Measurements from ENCODE around the gene VWA5A. TPM values are rescaled to one million over a fixed set of nuclear protein-coding genes. Genes with fewer than 3 reads are reported as not detected.

Gene VWA5A
- polyA plus RNA-seq, 1 donor from 2014 or later = 82.2 TPM

DNA sequence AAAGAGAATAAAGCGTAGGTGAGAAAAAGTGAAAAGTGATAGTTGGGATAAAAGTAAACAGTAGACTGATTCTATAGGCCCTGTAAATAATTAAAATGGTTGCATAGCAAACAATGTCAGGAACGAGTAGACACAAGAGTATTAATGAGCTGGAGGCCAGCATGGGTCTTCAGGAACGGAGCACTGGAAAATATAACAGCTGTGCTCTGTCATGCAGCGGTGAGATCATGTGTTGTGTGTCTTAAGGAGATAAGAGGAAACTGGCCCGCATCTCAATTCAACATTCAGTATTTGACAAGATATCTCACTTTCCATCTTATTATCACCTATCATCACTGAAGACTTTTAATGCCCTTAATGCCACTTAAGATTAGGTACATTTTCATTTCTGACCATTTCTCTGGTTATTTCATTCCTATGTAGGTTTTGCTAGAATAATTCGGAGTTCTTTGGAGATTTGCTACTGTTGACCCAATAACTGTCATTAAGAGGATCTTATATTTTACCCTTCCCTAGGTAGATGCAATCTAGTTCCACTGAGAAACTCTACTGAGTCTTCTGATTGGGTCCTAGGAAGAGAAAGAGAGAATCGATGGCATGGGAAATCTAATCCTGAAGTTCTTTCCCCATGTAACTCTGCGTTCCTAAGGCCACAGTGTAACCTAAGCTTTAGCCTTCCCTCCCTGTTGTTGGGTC is 35.5 kb upstream of the VWA5A start:
- Histone ChIP-seq H3K9ac (ENCODE audit: low read length) (no peak overlapping the region), H3K27ac (ENCODE audit: low read length) (no peak overlapping the region), H3K79me2 (replicated peaks; ENCODE audit: insufficient read depth, low read length) (no peaks in the 10 kb centered on the region), H2AFZ (ENCODE audit: low read depth, low read length) (no peak overlapping the region), H3K27me3 (ENCODE audit: insufficient read depth, low read depth, low read length) (no peaks in the 10 kb centered on the region), H3K9me2 (ENCODE audit: insufficient read depth, low read length) (no peaks in the 10 kb centered on the region), H4K20me1 (ENCODE audit: insufficient read depth) (no peaks in the 10 kb centered on the region), H3K36me3 (ENCODE audit: insufficient read depth, low read length) (no peaks in the 10 kb centered on the region), H3K4me2 (ENCODE audit: low read length) (no peak overlapping the region), H3K9me3 (ENCODE audit: low read length) (no peaks in the 10 kb centered on the region), H3K4me3 (ENCODE audit: low read length) (no peak overlapping the region), H3F3A (ENCODE audit: insufficient read depth, low read length, poor library complexity, severe bottlenecking) (no peaks in the 10 kb centered on the region)
- TF ChIP-seq, protein P1, sequence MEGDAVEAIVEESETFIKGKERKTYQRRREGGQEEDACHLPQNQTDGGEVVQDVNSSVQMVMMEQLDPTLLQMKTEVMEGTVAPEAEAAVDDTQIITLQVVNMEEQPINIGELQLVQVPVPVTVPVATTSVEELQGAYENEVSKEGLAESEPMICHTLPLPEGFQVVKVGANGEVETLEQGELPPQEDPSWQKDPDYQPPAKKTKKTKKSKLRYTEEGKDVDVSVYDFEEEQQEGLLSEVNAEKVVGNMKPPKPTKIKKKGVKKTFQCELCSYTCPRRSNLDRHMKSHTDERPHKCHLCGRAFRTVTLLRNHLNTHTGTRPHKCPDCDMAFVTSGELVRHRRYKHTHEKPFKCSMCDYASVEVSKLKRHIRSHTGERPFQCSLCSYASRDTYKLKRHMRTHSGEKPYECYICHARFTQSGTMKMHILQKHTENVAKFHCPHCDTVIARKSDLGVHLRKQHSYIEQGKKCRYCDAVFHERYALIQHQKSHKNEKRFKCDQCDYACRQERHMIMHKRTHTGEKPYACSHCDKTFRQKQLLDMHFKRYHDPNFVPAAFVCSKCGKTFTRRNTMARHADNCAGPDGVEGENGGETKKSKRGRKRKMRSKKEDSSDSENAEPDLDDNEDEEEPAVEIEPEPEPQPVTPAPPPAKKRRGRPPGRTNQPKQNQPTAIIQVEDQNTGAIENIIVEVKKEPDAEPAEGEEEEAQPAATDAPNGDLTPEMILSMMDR (IDR thresholded peaks at IDR 0.05; ENCODE audit: poor library complexity, severe bottlenecking) = no peak
- TF ChIP-seq EP300 (conservative IDR thresholded peaks at IDR 0.05; ENCODE audit: poor library complexity, severe bottlenecking) (no peak), POLR2AphosphoS5 (IDR thresholded peaks at IDR 0.05) (no peak), TAF1 (IDR thresholded peaks at IDR 0.05; ENCODE audit: low read depth) (no peak), MXI1 (conservative IDR thresholded peaks at IDR 0.05; ENCODE audit: poor library complexity, severe bottlenecking) (no peak), RAD21 (conservative IDR thresholded peaks at IDR 0.05) (no peak), EZH2 (IDR thresholded peaks at IDR 0.05; ENCODE audit: borderline replicate concordance, insufficient read depth, low read length, poor library complexity, severe bottlenecking) (no peak), SMC3 (conservative IDR thresholded peaks at IDR 0.05; ENCODE audit: poor library complexity) (no peak)
- TF ChIP-seq, protein P2, sequence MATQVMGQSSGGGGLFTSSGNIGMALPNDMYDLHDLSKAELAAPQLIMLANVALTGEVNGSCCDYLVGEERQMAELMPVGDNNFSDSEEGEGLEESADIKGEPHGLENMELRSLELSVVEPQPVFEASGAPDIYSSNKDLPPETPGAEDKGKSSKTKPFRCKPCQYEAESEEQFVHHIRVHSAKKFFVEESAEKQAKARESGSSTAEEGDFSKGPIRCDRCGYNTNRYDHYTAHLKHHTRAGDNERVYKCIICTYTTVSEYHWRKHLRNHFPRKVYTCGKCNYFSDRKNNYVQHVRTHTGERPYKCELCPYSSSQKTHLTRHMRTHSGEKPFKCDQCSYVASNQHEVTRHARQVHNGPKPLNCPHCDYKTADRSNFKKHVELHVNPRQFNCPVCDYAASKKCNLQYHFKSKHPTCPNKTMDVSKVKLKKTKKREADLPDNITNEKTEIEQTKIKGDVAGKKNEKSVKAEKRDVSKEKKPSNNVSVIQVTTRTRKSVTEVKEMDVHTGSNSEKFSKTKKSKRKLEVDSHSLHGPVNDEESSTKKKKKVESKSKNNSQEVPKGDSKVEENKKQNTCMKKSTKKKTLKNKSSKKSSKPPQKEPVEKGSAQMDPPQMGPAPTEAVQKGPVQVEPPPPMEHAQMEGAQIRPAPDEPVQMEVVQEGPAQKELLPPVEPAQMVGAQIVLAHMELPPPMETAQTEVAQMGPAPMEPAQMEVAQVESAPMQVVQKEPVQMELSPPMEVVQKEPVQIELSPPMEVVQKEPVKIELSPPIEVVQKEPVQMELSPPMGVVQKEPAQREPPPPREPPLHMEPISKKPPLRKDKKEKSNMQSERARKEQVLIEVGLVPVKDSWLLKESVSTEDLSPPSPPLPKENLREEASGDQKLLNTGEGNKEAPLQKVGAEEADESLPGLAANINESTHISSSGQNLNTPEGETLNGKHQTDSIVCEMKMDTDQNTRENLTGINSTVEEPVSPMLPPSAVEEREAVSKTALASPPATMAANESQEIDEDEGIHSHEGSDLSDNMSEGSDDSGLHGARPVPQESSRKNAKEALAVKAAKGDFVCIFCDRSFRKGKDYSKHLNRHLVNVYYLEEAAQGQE (IDR thresholded peaks at IDR 0.05; ENCODE audit: borderline replicate concordance) = no peak

DNA sequence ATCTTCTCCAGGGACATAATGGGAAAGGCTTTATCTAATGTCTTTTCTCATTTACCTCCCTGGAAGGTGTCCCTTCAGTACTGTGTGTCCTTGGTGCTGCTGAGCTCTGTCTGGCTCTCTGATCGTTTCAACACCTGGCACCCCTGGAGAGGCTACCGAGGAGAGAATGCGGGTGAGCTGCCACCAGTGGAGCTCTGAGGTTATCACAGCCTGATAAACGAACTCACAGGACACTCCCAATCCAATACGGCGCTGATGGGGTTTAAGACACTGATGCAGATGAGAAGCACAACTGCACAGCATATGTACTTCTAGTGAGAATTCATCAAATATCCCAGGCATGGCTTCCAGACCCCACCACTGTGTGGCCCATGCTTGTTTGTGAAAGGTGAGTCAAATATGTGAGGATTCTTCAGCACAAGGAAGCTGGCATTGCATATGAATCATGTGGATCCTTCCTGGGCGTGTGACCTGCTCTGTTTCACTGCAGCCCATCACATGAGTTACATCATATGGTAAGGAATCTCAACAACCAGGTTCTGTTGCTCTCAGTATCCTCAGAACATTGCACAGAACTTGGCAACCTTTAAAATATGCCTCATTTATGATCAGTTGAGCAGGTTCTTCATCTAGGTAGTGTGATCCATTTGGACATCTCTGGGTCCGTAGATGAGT is 34.8 kb upstream of the VWA5A start:
- TF ChIP-seq EP300 (conservative IDR thresholded peaks at IDR 0.05; ENCODE audit: poor library complexity, severe bottlenecking) (no peak), EZH2 (IDR thresholded peaks at IDR 0.05; ENCODE audit: borderline replicate concordance, insufficient read depth, low read length, poor library complexity, severe bottlenecking) (no peak), MXI1 (conservative IDR thresholded peaks at IDR 0.05; ENCODE audit: poor library complexity, severe bottlenecking) (no peak), SMC3 (conservative IDR thresholded peaks at IDR 0.05; ENCODE audit: poor library complexity) (no peak), RAD21 (conservative IDR thresholded peaks at IDR 0.05) (no peak), TAF1 (IDR thresholded peaks at IDR 0.05; ENCODE audit: low read depth) (no peak), POLR2AphosphoS5 (IDR thresholded peaks at IDR 0.05) (no peak)
- TF ChIP-seq, protein P1 (IDR thresholded peaks at IDR 0.05; ENCODE audit: poor library complexity, severe bottlenecking) = no peak
- TF ChIP-seq, protein P2 (IDR thresholded peaks at IDR 0.05; ENCODE audit: borderline replicate concordance) = no peak
- H3K9me2 ChIP-seq (ENCODE audit: insufficient read depth, low read length) = no peaks in the 10 kb centered on the region
- H3K9ac ChIP-seq (ENCODE audit: low read length) = no peak overlapping the region
- no peaks in the 10 kb centered on the region for H3K36me3 ChIP-seq (ENCODE audit: insufficient read depth, low read length)
- H3K27ac ChIP-seq (ENCODE audit: low read length) = no peak overlapping the region
- H3K9me3 ChIP-seq (ENCODE audit: low read length) = no peaks in the 10 kb centered on the region
- H2AFZ ChIP-seq (ENCODE audit: low read depth, low read length) = no peak overlapping the region
- H3K27me3 ChIP-seq (ENCODE audit: insufficient read depth, low read depth, low read length) = no peaks in the 10 kb centered on the region
- H4K20me1 ChIP-seq (ENCODE audit: insufficient read depth) = no peaks in the 10 kb centered on the region
- no peak overlapping the region for H3K4me2 ChIP-seq (ENCODE audit: low read length)
- no peak overlapping the region for H3K4me3 ChIP-seq (ENCODE audit: low read length)
- no peaks in the 10 kb centered on the region for H3K79me2 ChIP-seq (replicated peaks; ENCODE audit: insufficient read depth, low read length)
- H3F3A ChIP-seq (ENCODE audit: insufficient read depth, low read length, poor library complexity, severe bottlenecking) = peaks cover 6% of the 10 kb centered on the region

All from neural cell (in vitro differentiated cells).